HG02759 (cell line): ENCODE data around the gene CNPY1.
A peak's percentile ranks its signal among the peaks of the same experiment; 100 is the strongest.
"Not testable (repeated sequence)": the region's sequence is repeated elsewhere in the genome, so short reads cannot be mapped to it uniquely, and the experiment has no call there.

Experiments used
- ATAC-seq: cut with Tn5 transposase; IDR thresholded peaks from one replicate; pipeline ENCODE4 v1.9.1; 2021; ENCODE audit warnings: mild to moderate bottlenecking, moderate library complexity; ENCODE audit not compliant: unreplicated experiment

CNPY1 gene

DNA sequence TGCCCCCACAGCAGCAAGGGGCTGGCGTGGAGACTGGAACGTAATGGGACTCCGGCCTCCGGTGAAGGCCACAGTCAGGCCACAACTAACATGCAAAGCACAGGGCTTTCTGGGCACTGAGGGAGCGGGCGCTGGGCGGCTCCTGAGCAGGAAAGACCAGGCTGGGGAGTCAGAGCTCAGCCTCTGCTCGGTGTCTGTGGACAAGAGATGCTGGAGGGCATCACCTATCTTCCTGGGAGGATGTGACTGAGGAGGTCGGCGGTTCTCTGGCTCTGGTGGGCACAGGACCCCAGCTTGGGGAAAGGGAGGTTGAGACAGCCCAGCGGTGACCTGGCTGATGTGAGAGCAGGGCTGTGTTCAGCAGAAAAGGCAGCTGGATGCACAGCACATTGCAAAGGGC, 11.7 kb downstream of the CNPY1 start:
- ATAC-seq = no peak

- peak; percentile 85 for ATAC-seq
Measured at GRCh38 chr7:155533827-155534690, 12.3 kb downstream of the CNPY1 start.

DNA sequence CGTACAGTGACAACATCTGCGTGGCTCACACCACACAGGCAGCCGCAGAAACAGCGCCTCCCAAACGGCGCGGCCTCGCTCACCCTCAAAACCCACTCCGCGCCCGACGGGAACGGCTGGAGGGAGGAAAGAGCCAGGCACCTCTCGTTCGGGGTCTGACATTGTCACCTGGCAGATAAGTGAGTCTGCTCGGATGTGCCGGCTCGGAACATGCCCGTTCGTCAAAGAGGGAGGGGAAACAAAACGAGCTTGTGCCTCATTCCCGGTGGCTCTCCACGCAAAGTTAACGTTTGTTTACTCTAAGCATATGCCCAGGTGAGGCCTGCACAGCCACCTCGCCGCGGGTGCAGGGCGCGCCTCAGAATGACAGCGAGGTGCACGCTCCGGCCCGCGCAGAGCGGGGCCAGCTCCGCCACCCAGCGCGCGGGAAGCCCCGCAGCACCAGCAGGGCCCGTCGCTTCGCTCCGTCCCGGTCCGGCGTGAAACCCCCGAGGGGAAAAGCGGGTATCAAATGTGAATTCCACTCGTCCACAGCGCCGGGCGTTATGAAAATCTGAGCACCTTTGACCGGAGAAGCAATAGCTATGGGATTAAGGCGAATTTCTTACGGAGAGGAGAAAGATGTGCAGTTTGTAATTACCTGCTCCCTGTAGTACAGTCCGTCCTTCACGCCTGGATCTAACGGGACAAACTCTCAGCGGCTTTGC, 13.1 kb downstream of the CNPY1 start:
- ATAC-seq = peak; percentile 23

DNA sequence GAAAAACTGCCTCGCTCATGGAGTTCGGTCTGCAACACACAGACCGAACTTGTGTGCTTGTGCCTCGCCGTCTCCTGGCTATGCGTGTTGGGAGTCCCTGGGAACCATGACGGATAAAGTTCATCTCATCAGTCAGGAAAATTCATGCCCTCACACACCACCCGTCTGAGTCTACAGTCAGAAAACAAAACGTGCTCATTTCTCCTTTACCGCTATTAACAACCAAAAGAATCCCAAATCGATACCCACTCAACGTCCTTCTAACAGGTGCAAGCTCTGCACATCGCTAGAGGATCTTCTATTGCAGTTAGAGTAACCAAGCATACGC, 13.6 kb downstream of the CNPY1 start:
- no peak for ATAC-seq

- no peak for ATAC-seq
Measured at GRCh38 chr7:155531681-155532080, 14.7 kb downstream of the CNPY1 start.

DNA sequence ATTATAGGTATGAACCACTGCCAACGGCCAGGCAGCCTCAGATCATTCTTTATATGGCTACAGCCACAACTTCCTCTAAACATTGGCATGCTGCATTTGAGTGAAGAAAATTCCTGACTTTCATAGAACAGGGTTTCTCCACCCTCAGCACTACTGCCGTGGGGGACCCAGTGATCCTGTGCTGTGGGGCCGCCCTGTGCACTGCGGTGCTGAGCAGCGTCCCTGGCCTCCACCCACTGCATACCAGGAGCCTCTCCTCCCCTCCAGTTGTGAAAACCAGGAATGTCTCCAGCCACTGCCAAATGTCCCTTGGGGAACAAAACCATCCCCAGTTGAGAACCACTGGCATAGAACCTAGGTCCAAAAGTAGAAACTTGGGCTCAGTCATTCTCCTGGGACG, 15.8 kb downstream of the CNPY1 start:
- ATAC-seq = no peak

DNA sequence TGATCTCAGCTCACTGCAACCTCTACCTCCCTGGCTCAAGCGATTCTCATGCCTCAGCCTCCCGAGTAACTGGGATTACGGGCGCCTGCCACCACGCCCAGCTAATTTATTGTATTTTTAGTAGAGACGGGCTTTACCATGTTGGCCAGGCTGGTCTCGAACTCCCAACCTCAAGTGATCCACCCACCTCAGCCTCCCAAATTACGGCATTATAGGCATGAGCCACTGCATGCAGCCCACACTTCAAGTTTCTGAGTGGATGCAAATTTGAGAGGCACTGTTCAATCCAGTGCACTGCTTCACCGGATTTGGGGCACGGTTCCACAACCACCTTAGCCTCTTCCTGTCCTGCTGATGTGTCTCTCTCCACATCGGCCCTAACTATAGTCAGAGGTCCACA, 16.5 kb downstream of the CNPY1 start:
- ATAC-seq = no peak

GRCh38 chr7:155529346-155529745, 17.0 kb downstream of the CNPY1 start:
- no peak for ATAC-seq

- ATAC-seq = no peak
Measured at GRCh38 chr7:155527664-155528063, 18.7 kb downstream of the CNPY1 start.

DNA sequence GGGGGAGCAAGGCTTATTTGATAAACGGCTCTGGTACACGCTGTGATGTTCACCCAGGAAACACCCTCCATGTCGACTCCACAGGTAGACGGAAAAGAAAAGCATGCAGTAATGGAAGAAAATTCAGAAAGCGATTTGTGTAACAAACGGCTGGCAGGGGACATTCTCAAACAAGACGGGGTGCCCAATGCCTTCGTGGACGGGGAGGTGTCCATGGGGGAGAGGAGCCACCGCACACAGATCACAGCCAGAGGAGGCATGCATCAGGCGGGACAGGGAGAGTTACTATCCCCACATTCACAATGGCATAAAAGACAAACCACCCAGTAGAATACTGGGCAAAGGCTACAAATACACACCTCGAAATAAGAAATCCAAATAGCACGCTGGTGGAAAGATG, 20.1 kb downstream of the CNPY1 start:
- no peak for ATAC-seq

GRCh38 chr7:155524018-155524556, 22.3 kb downstream of the CNPY1 start:
- no peak for ATAC-seq

DNA sequence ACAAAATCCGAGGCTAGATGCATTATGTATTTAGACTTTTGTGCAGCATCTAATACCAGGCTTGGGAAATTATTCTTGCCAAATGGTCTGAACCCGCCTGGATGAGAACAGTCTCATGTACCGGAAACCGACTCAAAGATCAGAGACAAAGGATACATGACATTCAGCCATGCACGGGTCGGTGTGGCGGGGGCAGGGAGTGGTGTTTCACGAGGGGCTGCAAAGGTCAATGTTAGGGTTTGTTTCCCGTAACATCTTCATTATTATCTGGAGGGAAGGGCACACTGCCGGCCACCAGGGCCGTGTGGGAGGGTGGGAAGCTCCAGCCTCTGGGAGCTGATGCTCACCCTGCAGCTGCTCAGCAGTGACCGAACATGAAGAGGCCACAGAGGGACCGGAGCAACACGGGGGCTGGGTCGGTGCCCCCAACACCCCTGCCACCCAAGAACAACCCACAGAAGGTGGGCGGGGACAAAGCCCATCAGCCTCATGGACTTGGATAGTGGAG, 23.1 kb downstream of the CNPY1 start:
- no peak for ATAC-seq

DNA sequence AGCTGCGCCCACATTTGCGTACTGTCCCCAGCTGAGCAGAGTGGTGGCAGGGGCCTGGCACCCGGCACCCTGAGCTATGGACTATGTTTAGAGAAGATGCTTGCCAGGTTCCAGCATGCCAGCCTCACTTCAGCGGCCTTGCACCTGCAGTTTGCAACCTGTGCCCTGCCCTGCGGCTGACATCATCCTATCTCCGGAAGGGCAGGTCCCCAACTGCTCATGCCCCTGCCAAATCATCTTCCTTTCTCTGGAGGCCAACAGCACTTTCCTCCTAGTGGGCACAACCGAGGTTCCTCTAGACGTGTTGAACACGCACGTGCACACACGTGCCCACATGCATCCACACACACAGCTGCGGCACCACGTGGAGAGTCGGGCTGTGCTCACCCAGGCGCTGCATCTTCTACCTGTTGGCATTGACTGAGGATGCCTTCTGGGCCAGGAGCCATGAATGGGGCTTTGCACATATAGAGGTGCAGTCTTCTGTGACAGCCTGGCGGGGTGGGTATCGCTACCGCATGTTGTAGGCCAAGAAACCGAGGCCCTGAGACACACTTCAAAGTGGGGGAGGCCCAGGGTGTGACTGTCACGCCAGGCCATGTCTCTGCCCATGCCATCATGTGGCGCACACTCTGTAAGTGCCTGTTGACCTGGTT, 24.5 kb downstream of the CNPY1 start:
- ATAC-seq = no peak

GRCh38 chr7:155521007-155521742, 25.2 kb downstream of the CNPY1 start:
- no peak for ATAC-seq

- ATAC-seq = no peak
Measured at GRCh38 chr7:155520114-155520513, 26.2 kb downstream of the CNPY1 start.

DNA sequence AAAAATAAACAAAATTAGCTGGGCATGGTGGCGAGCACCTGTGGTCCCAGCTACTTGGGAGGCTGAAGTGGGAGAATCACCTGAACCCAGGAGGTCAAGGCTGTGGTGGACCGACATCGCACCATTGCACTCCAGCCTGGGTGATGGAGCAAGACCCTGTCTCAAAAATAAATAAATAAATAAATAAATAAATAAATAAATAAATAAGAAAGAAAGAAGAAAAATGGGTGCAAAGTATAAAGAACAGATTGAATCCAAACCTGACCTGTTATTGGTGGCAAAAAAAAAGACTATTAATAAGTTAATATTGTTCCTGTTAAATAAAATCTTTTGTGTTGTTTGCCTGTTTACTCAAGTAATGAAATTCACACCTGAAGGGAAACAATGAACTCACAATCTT, 27.0 kb downstream of the CNPY1 start:
- not testable (repeated sequence) for ATAC-seq

DNA sequence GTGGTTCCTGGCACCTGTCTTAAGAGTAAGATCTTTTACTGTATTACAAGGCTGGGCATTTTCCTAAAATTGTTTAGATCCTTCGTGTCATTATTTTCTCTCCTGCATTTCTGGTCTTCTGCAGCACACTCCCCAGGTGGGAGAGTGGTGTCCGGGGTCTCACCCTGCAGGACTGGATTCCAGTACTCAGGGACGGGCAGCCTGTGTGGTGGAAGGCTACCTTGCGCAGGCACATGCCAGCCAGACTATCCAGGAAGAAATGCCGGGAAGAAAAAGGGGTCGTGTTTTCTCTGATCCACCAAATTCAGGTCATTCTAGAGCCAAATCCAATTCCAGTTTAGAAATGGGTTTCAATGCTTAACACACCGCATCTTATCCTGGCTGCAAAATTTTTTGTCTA, 27.7 kb downstream of the CNPY1 start:
- ATAC-seq = no peak

DNA sequence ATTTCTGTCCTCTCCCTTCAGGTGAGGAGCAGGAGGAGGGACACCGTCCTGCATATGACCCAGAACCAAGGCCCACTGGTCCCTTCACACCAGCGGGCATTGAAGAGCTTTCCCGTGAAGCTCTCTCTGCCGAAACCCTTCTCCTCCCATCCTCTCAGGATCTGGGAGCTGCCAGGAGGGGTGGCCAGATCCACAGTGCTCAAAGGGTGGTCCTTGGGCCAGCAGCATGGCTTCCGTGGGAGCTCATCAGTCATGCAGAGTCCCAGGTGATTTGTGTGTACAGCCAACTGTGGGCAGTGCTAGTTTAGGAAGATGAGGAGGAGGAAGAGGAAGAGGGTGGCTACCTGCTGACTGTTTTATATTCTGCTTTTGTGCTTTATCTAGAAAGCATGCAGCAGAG, 28.4 kb downstream of the CNPY1 start:
- ATAC-seq = no peak

- ATAC-seq = no peak
Measured at GRCh38 chr7:155517452-155517851, 28.9 kb downstream of the CNPY1 start.

- no peak for ATAC-seq
Measured at GRCh38 chr7:155516466-155516865, 29.9 kb downstream of the CNPY1 start.

DNA sequence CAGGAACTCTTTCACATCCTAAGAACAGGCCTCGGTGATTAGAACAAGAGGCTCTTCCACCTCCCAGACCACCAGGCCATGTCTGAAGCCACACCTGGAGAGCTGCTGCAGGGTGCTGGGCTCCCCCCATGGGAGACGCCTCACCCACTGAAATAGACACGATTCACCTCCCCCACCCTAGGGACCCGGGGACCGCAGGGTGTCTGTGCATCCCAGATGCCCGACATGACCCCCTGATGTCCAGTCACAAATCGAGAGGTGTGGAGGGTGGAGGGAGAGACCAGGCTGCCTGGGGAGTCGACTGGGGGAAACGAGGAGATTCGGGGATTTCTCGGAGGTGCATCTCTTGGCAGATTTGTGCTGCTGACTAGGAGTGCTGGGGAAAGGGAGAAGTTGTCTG, 31.0 kb downstream of the CNPY1 start:
- no peak for ATAC-seq
